ENCODE measurements around the gene LIMA1.

The LIMA1 gene

DNA sequence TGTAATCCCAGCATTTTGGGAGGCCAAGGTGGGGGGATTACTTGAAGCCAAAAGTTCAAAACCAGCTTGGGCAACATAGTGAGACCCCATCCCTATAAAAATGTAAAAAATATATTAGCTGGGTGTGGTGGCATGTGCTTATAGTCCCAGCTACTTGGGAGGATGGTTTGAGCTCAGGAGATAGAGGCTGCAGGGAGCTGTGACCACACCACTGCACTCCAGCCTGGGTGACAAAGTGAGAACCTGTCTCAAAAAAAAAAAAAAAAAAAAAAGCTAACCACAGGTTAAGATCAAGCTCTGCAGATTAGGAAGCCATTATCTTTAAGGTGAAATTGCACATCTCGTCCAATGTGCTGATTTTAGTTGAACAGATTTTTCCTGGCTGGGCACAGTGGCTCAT lies 92.5 kb downstream of the LIMA1 start:
- in situ Hi-C loops (cut with HindIII; ENCODE audit: low sequenced_read_pairs), result loop anchor here (25.0 kb wide), 1 partner anchor 96 kb away; the partner anchor contains the start of gene LIMA1

DNA sequence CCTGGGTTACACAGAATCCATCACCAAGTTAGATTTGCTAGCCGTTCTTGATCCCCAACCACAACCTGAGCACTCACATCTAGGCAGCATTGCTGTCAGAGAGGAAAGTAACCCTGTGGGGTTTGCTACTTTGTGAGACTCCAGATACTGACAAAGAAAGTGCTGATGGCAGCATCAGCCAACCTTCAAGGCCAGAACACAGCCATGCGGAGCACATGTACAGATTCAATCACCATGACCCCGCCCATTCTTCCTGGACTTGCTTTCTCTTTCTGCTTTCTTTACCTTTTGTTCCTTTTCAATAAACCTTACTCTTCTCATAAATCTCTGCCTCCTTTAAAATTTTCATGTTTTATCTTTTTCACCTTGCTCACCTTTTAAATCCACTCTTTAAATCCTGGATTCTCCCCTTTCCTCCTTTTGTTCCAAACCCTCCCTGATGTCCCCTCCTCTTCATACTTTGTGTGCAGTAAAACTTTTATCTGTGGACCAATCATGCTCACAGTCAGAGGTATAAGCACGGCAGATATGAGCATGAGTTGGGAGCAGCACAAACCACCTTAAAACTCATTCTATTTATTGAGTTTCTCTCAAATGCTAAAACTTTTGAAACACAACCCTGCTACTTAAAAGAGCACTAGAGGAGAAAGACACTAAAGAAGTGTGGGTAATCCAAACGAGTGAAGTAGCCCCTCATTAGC lies 94.3 kb downstream of the LIMA1 start:
- in situ Hi-C loops (cut with HindIII; ENCODE audit: low sequenced_read_pairs), result loop anchor here (25.0 kb wide), 1 partner anchor 98 kb away; the partner anchor contains the start of gene LIMA1

DNA sequence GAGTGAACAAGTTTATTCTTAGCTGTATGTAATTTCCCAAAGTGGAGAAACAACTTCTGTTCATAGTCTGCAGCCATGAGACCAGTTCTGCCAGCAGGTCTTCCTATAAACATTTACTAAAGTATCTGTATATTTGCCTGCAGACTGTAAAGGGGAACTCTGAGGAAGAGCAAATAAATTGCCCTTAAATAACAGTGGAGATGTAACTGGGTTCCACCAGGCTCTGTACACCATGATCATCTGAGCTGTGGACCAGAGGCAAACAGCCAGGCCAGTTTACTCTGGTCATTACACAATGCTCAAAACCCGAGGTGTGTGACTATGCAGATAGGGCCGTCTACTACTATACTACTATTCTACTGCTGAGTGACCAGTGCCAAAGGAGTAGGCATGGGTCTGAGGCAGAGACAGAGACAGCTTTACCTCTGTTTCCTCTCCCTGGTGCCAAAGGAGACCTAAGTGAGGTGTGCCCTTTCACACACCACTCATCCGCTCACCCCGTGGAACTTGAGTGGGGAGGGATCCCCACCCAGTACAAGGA lies 95.0 kb downstream of the LIMA1 start:
- in situ Hi-C loops (cut with HindIII; ENCODE audit: low sequenced_read_pairs), result loop anchor here (25.0 kb wide), 1 partner anchor 99 kb away; the partner anchor contains the start of gene LIMA1

DNA sequence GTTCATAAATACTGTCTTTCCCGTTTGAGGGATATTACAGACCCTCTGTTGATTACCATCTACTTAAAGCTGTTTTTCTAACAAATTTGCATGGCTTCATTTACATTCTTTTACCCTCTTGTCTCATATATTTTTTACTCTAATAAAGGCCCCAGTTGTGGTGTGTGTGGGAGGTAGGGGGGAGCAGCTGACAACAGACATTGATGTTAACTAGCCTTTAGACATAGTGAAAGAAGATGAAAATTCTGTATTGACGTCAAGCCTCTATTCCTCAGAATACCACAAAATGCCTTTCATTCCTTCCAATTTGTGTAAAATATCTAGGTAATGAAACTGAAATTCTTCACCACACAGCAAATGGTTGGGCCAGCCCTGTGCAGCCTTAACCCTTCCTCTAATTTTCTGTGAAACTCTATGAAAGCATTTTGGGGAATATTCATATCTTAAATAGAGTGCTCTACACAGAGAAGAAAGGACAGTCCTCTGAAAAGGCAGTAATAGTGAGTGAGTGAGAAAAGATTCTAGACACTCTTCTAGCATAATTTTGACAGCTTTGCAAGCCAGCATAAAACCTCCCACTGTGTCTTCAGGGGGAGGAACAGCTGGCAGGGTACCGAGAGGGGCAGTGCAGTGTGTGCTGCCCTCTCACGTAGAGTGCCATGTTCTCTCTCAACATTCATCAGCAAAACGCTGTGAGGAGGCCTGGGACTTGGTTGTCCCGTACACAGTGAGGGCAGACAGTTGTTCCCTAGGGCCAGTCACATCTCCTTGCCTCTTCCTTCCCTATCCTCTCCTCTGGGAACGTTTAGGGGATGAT lies 96.0 kb downstream of the LIMA1 start:
- in situ Hi-C loops (cut with HindIII; ENCODE audit: low sequenced_read_pairs), result loop anchor here (25.0 kb wide), 1 partner anchor 100 kb away; the partner anchor contains the start of gene LIMA1

DNA sequence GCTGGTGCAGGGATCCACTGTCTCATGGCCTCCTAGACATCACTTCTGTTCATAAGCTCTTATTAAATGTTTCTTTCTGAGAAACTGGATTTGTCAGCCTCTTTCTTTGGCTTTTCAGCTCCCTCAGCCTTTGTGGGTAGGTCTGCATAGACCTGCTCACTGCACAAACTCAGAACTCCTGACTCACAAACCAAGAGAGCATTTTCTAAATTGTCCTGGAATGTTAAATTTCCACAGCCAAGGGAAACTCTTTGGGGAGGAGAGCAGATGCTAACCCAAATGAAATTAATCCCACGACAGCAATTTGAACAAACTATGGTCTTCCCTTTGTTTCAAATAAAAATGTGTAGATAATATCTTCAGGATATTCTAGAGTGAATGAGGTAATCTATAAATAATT lies 96.6 kb downstream of the LIMA1 start:
- in situ Hi-C loops (cut with HindIII; ENCODE audit: low sequenced_read_pairs), result loop anchor here (25.0 kb wide), 1 partner anchor 101 kb away; the partner anchor contains the start of gene LIMA1

DNA sequence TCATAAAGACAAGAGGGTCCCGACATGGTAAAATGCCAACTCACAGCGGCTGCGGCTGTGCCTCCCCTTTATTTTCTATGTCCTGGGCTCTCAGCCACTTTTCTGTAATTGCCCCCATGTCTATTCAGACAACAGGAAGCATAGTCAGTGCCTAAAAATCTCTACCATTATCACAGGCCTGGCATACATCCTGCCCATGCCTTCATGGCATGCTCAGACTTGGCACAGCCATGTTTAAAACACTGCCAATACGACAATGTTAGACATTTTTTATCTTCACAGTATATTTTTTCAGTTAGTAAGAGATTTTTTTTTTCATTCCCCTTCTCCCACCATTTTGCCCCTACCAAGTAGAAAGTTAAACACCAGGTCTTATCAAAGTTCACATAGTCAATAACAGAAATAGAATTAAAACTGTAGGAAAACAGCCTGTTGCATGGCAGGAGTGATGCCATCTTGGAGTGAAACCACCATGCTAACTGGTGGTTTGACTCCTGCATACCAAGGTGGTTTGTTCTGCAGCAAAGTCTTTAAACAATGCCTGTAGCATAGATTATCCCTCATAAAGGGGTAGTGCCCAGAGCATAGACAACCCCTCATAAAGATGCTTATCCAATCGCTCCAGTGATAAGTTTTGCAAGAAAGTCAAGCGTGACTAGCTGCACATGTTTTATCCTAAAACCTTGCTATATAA lies 97.2 kb downstream of the LIMA1 start:
- in situ Hi-C loops (cut with HindIII; ENCODE audit: low sequenced_read_pairs), result loop anchor here (25.0 kb wide), 1 partner anchor 101 kb away; the partner anchor contains the start of gene LIMA1

DNA sequence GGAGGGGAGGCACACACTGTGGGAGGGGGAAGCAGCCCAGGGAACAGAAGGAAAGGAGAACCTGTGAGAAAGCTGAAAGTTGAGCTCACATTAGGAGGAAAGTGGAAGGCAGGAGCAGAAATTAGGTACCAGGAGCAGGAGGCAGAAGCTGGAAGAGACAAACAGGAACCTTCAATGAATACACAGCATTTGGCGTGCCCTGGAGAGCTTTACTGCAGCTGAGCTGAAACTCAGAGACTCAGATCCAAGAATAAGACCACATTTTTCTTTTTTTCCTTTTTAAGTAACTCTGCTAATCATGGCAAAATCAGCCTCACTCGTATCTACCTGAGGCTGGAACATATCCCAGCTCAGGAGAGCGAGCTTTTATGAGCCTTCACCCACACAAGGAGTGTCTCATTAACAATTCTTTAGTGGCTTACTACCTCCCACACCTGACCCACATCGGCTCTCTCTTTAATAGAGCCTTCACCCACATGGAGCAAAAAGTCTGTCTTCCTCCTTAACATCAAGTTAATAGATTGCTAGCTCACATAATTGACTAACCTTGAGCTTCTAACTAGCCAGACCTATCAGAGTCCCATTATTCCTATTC lies 97.9 kb downstream of the LIMA1 start:
- in situ Hi-C loops (cut with HindIII; ENCODE audit: low sequenced_read_pairs), result loop anchor here (25.0 kb wide), 1 partner anchor 102 kb away; the partner anchor contains the start of gene LIMA1

DNA sequence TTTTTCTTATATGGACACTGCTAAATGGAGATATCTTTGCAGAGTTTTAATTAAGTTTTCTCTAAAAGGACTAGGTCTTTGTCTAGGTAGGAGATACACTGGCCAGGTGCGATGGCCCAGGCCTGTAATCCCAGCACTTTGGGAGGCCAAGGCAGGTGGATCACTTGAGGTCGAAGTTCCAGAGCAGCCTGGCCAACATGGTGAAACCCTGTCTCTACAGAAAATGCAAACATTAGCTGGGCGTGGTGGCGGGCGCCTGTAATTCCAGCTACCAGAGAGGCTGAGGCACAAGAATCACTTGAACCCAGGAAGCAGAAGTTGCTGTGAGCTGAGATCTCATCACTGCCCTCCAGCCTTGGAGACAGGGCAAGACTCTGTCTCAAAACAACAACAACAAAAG lies 99.1 kb downstream of the LIMA1 start:
- in situ Hi-C loops (cut with HindIII; ENCODE audit: low sequenced_read_pairs), result loop anchor here (5.0 to 25.0 kb wide), 2 partner anchors 103 to 148 kb away; partner anchors contain the start of gene LIMA1

DNA sequence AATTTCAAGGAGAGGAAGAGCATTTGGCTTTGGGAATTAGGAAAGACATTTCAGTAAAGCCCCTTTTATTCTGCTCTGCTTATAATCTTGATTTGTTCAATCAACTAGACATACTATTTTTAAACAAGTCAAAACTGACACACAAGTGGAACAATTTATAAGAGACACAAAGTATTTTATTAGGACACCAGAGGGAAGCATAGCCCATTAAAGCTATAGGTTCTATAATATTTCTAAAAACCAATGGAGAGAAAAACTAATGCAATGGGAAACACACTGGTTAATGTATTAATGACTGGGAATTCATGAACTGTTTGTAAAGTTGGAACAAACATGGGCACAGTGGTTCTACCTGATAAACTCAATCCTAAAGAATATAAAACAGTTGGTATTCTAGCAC lies 100.9 kb downstream of the LIMA1 start:
- in situ Hi-C loops (cut with HindIII; ENCODE audit: low sequenced_read_pairs), result loop anchor here (5.0 to 25.0 kb wide), 2 partner anchors 105 to 150 kb away; partner anchors contain the start of gene LIMA1

DNA sequence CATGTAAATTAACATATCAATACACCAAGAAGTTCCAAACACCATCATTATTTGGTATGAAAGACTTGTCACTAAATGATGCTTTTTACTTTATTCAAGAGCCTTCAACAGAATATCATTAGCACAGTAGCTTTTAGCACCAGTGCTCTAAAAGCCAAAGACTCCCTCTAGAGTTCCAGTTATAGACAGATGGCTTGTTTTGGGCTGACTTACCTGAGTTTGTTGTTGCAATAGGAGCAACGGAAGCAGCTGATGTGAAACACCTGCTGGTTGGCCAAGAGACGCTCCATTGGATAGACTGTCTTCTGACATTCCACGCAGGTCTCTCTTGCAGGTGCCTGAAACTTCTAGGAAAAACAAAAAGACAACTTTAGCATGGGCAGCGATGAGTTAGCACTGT lies 101.6 kb downstream of the LIMA1 start:
- in situ Hi-C loops (cut with HindIII; ENCODE audit: low sequenced_read_pairs), result loop anchor here (5.0 to 25.0 kb wide), 2 partner anchors 106 to 151 kb away; partner anchors contain the start of gene LIMA1

DNA sequence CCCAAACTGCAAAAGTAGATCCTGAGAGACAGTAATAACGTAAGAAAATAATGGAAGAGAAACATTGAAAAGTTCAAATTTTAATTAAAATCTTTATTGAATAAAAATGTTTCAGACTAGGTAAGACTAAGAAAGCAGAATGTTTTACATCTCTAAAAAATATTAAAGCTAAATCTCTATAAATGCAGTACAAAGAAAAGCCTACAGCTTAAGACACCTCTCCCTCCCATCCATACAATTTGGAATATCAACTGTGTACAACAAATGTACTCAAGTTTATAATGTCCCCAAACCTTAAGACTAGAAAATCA lies 107.6 kb downstream of the LIMA1 start:
- in situ Hi-C loops (cut with HindIII; ENCODE audit: low sequenced_read_pairs), result loop anchor here (25.0 kb wide), 1 partner anchor 112 kb away; the partner anchor contains the start of gene LIMA1

DNA sequence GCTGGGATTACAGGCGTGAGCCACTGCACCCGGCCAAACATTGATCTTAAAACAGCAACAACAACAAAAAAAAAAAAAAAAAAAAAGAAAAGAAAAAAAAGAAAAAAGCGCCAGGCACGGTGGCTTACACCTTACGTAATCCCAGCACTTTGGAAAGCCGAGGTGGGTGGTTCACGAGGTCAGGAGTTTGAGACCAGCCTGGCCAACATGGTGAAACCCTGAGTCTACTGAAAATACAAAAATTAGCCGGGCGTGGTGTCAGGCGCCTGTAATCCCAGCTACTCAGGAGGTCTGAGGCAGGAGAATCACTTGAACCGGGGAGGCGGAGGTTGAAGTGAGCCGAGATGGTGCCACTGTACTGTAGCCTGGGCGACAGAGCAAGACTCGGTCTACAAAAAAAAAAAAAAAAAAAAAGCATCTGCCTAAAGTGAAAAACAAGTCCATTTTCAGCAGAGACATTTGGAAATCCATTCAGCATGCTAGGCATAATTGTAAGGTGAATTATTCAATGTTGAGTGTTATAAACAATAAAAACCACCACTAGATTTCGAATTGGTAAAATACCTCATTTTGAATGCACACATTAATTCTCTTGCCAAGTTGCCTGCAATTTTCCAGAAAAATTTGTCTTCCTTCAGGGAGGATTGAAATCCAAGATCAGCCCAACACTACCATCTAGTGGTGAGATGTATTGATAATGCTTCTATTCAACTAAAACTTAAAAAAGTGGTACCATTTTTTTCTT lies 108.2 kb downstream of the LIMA1 start:
- in situ Hi-C loops (cut with HindIII; ENCODE audit: low sequenced_read_pairs), result loop anchor here (25.0 kb wide), 1 partner anchor 112 kb away; the partner anchor contains the start of gene LIMA1

DNA sequence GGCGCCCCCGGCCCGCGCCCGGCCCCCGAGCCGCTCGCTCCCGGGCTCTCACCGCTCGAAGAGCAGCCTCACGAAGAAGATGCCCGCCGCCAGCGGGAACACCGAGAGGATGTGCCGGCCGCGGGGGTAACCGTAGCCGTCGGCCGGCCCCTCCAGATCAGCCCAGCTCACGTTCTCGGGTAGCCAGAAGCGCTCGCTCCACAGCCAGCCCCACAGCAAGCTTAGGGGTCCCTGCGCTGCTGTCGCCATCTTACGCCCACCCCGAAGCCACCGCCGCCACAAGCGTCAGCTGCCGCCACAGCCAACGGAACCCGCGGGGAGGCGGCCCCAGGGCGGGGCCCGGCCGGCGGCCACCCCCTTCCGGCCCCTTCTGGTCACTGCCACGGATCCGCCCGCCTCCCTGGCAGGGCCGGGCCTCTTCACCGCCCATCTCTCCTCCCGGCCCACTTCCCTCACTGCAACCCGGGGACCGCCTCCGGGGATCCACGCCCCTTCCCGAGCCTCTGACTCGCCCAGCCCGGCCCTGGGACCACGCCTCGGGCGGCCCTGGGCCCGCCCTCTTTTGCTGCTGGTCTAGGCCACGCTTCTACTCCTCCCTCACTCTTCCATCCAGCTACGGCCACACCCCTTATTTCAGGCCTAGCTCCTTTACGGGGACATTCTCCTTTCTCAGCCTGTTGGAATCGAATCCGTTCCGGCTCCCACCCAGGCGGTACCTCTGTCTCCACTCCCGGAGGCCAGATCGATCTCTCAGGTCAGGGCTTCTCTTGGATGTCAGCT lies 116.1 kb downstream of the LIMA1 start, which contains the start of gene CERS5:
Gene CERS5 (minus strand): TSS at position 321 of the 780 bp plus-strand sequence. CDS start 72 bp downstream, at position 249.
- in situ Hi-C loops (cut with HindIII; ENCODE audit: low sequenced_read_pairs), result no loop called here

DNA sequence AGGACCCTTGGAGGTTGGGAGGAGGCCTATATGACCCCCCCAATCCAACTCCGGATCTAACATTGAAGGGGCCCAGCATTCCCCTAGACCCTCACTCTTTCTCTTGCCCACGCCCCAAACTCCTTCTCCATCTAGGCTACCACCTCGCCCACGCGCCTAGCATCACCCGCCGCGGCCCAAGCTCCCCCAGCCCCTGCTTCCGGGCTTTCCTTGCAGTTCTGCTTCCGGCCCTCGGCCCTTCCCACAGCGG lies 116.6 kb downstream of the LIMA1 start:
- in situ Hi-C loops (cut with HindIII; ENCODE audit: low sequenced_read_pairs), result no loop called here

DNA sequence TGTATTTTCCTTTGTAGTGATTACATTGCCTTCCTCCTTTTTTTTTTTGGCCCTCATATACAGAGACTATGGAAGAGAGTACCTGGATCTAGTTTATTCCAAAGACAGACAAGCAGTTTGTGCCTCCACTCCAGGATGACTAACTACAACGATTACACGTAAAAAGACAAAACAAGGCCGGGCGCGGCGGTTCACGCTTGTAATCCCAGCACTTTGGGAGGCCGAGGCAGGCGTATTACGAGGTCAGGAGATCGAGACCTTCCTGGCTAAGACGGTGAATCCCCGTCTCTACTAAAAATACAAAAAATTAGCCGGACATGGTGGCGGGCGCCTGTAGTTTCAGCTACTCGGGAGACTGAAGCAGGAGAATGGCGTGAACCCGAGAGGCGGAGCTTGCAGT lies 118.4 kb downstream of the LIMA1 start:
- in situ Hi-C loops (cut with HindIII; ENCODE audit: low sequenced_read_pairs), result no loop called here

DNA sequence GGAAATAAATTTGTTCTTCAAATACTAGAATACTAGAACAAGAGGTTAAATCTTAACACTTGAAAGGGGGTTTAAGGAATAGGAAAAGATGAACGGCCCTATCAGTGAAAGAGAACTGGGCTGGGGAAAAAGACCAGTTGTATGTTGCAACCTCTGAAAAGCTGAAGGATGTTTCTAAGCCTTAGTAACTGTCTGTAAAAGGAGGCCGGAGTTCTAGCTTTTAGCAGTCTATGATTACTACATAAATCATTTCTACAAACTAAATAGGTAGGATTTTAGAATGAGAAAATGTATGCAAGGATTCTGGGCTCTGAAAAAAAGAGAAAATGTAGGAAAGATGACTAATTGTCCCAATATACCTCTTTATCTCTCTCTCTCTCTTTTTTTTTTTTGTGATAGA lies 121.1 kb downstream of the LIMA1 start:
- in situ Hi-C loops (cut with HindIII; ENCODE audit: low sequenced_read_pairs), result no loop called here

DNA sequence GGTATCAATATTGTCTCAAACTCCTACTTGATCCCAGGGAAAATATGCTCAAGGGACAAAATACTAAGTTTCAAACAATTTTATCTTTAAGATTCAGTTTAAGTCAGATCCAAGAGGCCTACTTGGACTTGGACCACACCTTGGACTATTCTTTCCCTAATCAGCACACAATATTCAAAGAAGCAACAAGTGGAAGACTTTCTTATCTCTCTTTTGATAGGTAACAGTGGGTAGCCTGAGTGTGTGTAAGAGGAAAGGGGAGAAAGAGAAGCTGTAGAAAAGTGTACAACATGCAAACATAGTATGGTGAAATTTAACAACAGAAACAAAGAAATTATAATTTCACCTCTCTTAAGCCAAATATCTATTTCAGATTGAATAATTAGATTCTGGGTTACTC lies 122.7 kb downstream of the LIMA1 start:
- in situ Hi-C loops (cut with HindIII; ENCODE audit: low sequenced_read_pairs), result no loop called here

DNA sequence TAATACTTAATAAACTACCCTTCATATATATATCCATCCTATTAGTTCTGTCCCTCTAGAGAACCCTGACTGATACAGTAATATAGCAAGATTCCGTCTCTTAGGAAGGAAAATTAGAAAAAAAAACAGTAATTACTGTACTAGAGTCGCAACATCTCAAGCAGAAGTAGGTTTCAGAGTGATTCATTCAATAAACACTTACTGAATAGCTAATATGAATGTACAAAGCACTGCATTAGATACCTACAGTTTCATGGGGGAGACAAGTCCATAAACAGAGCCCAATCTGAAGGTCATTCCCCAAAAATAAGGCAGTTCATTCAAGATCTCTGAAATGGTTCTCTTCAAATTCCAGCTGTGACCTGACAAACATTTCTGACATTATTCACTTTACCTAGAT lies 126.1 kb downstream of the LIMA1 start:
- in situ Hi-C loops (cut with HindIII; ENCODE audit: low sequenced_read_pairs), result no loop called here

DNA sequence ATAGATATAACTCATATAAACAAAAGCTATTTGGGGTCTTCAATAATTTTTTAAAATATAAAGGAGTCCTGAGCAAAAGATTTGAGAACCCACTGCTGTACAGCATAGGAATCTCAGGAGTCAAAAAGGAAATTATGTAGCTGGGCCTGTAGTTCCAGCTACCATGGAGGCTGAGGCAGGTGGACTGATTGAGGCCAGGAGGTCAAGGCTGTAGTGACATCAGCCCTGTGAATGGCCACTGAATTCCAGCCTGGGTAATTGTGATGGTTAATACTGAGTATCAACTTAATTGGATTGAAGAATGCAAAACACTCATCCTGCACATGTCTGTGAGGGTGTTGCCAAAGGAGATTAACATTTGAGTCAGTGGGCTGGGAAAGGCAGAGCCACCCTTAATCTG lies 126.7 kb downstream of the LIMA1 start:
- in situ Hi-C loops (cut with HindIII; ENCODE audit: low sequenced_read_pairs), result no loop called here
